K562 (cell line): ENCODE data around the gene TRIM65. TPM values are rescaled to one million over a fixed set of nuclear protein-coding genes. Genes with fewer than 3 reads are reported as not detected.

Experiments used
- CBFA2T3 ChIP-seq: fragments of 450-650 bp; IDR thresholded peaks from 2 replicates; pipeline ENCODE4 v1.6.1; 2017
- CHD1 ChIP-seq: fragments of 200-600 bp; sonication (generic); IDR thresholded peaks from one replicate; pipeline ENCODE4 v1.6.1; 2012; ENCODE audit warnings: mild to moderate bottlenecking, moderate library complexity, low read length, inconsistent platforms
- EHMT2 ChIP-seq: fragments of 450-650 bp; IDR thresholded peaks from 2 replicates; pipeline ENCODE4 v1.6.1; 2018; ENCODE audit warnings: antibody characterized with exemption
- ETS1 ChIP-seq: conservative IDR thresholded peaks from 2 replicates; pipeline ENCODE4 v1.6.1; 2011; ENCODE audit warnings: low read depth, mild to moderate bottlenecking, low read length; ENCODE audit not compliant: control insufficient read depth
- GATA2 ChIP-seq: sonication (generic); formaldehyde crosslinking; IDR thresholded peaks from 2 replicates; pipeline ENCODE4 v1.4.0; 2020; ENCODE audit warnings: mild to moderate bottlenecking, missing genetic modification reagents
- GTF3C2 ChIP-seq: IDR thresholded peaks from 3 replicates; pipeline ENCODE4 v1.6.1; 2011; ENCODE audit warnings: borderline replicate concordance, mild to moderate bottlenecking, moderate library complexity; ENCODE audit not compliant: insufficient read length; ENCODE audit errors: extremely low read depth
- HDAC3 ChIP-seq: fragments of 450-650 bp; IDR thresholded peaks from 2 replicates; pipeline ENCODE4 v1.6.1; 2018; ENCODE audit warnings: borderline replicate concordance, mild to moderate bottlenecking, moderate library complexity; ENCODE audit not compliant: partially characterized antibody
- HOXB6 ChIP-seq: fragments of 250-450 bp; sonication (Bioruptor Pico); IDR thresholded peaks from 2 replicates; pipeline ENCODE4 v1.5.1; 2022; ENCODE audit warnings: mild to moderate bottlenecking, borderline replicate concordance
- L3MBTL2 ChIP-seq: fragments of 450-650 bp; IDR thresholded peaks from 2 replicates; pipeline ENCODE4 v1.6.1; 2016; ENCODE audit warnings: mild to moderate bottlenecking, moderate library complexity
- LARP7 ChIP-seq: fragments of 450-650 bp; IDR thresholded peaks from 2 replicates; pipeline ENCODE4 v1.6.1; 2016
- MECOM ChIP-seq: fragments of 250-450 bp; sonication (Bioruptor Pico); IDR thresholded peaks from 2 replicates; pipeline ENCODE4 v1.8.0; 2022; ENCODE audit warnings: inconsistent platforms
- MXD1 ChIP-seq: fragments of 250-450 bp; sonication (Bioruptor Pico); IDR thresholded peaks from 2 replicates; pipeline ENCODE4 v1.8.0; 2021; ENCODE audit warnings: borderline replicate concordance, mild to moderate bottlenecking, moderate library complexity; ENCODE audit not compliant: poor library complexity, severe bottlenecking
- NR2F6 ChIP-seq: fragments of 450-650 bp; formaldehyde crosslinking; IDR thresholded peaks from 2 replicates; pipeline ENCODE4 v1.4.0; 2020; ENCODE audit warnings: mild to moderate bottlenecking
- RHOXF2B ChIP-seq: fragments of 250-450 bp; sonication (Bioruptor Pico); conservative IDR thresholded peaks from 2 replicates; pipeline ENCODE4 v1.5.1; 2021
- SAP30 ChIP-seq: fragments of 200-600 bp; sonication (generic); IDR thresholded peaks from 2 replicates; pipeline ENCODE4 v1.6.1; 2012; ENCODE audit warnings: borderline replicate concordance, low read depth, mild to moderate bottlenecking, moderate library complexity, low read length, control low read depth, inconsistent platforms; ENCODE audit not compliant: insufficient read depth, poor library complexity, severe bottlenecking
- SIN3B ChIP-seq: fragments of 450-650 bp; IDR thresholded peaks from 2 replicates; pipeline ENCODE4 v1.6.1; 2017; ENCODE audit warnings: low read depth, mild to moderate bottlenecking, moderate library complexity
- SMAD2 ChIP-seq: fragments of 150-350 bp; IDR thresholded peaks from 2 replicates; pipeline ENCODE4 v1.6.1; 2014; ENCODE audit warnings: low read depth, mild to moderate bottlenecking, low read length
- SREBF2 ChIP-seq: sonication (generic); formaldehyde crosslinking; IDR thresholded peaks from 2 replicates; pipeline ENCODE4 v1.4.0; 2020; ENCODE audit warnings: mild to moderate bottlenecking, missing genetic modification reagents
- TOE1 ChIP-seq, 2 experiments: fragments of 450-650 bp in 1 of 2; sonication (generic) in 1 of 2; formaldehyde crosslinking in 1 of 2; IDR thresholded peaks; 2 replicates each; pipeline versions ENCODE4 v1.7.1 to v1.8.0; 2016 to 2022; ENCODE audit warnings: borderline replicate concordance in 2 of 2, mild to moderate bottlenecking in 2 of 2, antibody characterized with exemption in 1 of 2, inconsistent platforms in 1 of 2, low read depth in 1 of 2, missing genetic modification reagents in 1 of 2, moderate library complexity in 1 of 2
- ZNF12 ChIP-seq: sonication (generic); formaldehyde crosslinking; IDR thresholded peaks from 2 replicates; pipeline ENCODE4 v1.4.0; 2020; ENCODE audit warnings: mild to moderate bottlenecking, missing genetic modification reagents
- ZNF217 ChIP-seq: sonication (generic); formaldehyde crosslinking; IDR thresholded peaks from 2 replicates; pipeline ENCODE4 v1.8.0; 2022; ENCODE audit warnings: mild to moderate bottlenecking, missing genetic modification reagents
- ZNF408 ChIP-seq: fragments of 250-450 bp; sonication (Bioruptor Pico); IDR thresholded peaks from 2 replicates; pipeline ENCODE4 v1.4.0; 2020; ENCODE audit warnings: low read depth, mild to moderate bottlenecking, moderate library complexity
- ZNF707 ChIP-seq: fragments of 250-450 bp; sonication (Bioruptor Pico); conservative IDR thresholded peaks from 2 replicates; pipeline ENCODE4 v1.8.0; 2022; ENCODE audit warnings: inconsistent platforms, mild to moderate bottlenecking, moderate library complexity
- polyA plus RNA-seq, 8 experiments: library from polyadenylated mRNA; depleted of rRNA in 4 of 8; stranded (reverse) in 5 of 8; unstranded in 3 of 8; fragments of >200 nt; fragmentation: Nextera tagmentation in 2 of 8; fragmentation: Illumina TruSeq in 1 of 8; extraction: Ambion mirVana in 2 of 8; extraction: Trizol in 1 of 8; gene quantifications; 2 replicates each; pipeline versions ENCODE4 v1.2.1 to v1.2.3, GENCODE V29; 2011 to 2014; ENCODE audit warnings: inconsistent platforms in 1 of 8, missing spikeins in 1 of 8
- total RNA-seq, 7 experiments: library from RNA; depleted of rRNA in 6 of 7; stranded (reverse); fragments of >200 nt in 6 of 7; fragmentation: Illumina TruSeq in 2 of 7; extraction: Trizol in 2 of 7; gene quantifications; 2 replicates each; pipeline versions ENCODE4 v1.2.1 to v1.2.3, GENCODE V29; 2011 to 2021; ENCODE audit warnings: low replicate concordance in 1 of 7

Gene TRIM65
- total and polyA plus RNA-seq, 9 of the 15 experiments (the other 6 are each of a cell fraction or from before 2014, with no cell fraction given) = 2.8 to 45.7 (median 22.9) TPM

GRCh38 chr17:75904749-75905521 is 8.2 kb upstream of the TRIM65 start, which contains the start of gene MRPL38 (continued):
- peak; percentile 85; the same call in 1 of the 2 replicates for TF ChIP-seq ETS1
- peak; percentile 25; the same call in 1 of the 2 replicates for TF ChIP-seq CBFA2T3
- TF ChIP-seq ZNF12 = no peak; the same call in 1 of the 2 replicates
- no peak for TF ChIP-seq SMAD2
- no peak for TF ChIP-seq RHOXF2B (CRISPR knock-in tag)
- no peak for TF ChIP-seq ZNF217 (CRISPR knock-in tag)
- no peak for TF ChIP-seq NR2F6 (CRISPR knock-in tag)
- no peak for TF ChIP-seq ZNF707 (CRISPR knock-in tag)
- no peak for TF ChIP-seq CHD1
- TF ChIP-seq EHMT2 = no peak
- peak; percentile 77 for TF ChIP-seq TOE1 (IDR thresholded peaks at IDR 0.05; ENCODE audit: borderline replicate concordance)
- TF ChIP-seq TOE1 (CRISPR knock-in tag; IDR thresholded peaks at IDR 0.05; ENCODE audit: borderline replicate concordance, low read depth) = no peak
- no peak for TF ChIP-seq HDAC3
- peak; percentile 88 for TF ChIP-seq L3MBTL2
- TF ChIP-seq HOXB6 (CRISPR knock-in tag) = no peak
- TF ChIP-seq LARP7 = no peak
- TF ChIP-seq MECOM (CRISPR knock-in tag) = no peak
- TF ChIP-seq GATA2 = no peak
- no peak for TF ChIP-seq SREBF2 (CRISPR knock-in tag)
- TF ChIP-seq ZNF408 (CRISPR knock-in tag) = no peak
- no peak for TF ChIP-seq MXD1 (CRISPR knock-in tag)
- no peak for TF ChIP-seq GTF3C2
- peak; percentile 84 for TF ChIP-seq SIN3B
- peak; percentile 4 for TF ChIP-seq SAP30
